ELR (cell line): ENCODE results near the gene JSRP1.

Source experiments
- DNase-seq: peaks from one replicate; pipeline ENCODE4 v3.0.0-alpha.2; 2015; ENCODE audit warnings: low read depth

The JSRP1 gene

DNA sequence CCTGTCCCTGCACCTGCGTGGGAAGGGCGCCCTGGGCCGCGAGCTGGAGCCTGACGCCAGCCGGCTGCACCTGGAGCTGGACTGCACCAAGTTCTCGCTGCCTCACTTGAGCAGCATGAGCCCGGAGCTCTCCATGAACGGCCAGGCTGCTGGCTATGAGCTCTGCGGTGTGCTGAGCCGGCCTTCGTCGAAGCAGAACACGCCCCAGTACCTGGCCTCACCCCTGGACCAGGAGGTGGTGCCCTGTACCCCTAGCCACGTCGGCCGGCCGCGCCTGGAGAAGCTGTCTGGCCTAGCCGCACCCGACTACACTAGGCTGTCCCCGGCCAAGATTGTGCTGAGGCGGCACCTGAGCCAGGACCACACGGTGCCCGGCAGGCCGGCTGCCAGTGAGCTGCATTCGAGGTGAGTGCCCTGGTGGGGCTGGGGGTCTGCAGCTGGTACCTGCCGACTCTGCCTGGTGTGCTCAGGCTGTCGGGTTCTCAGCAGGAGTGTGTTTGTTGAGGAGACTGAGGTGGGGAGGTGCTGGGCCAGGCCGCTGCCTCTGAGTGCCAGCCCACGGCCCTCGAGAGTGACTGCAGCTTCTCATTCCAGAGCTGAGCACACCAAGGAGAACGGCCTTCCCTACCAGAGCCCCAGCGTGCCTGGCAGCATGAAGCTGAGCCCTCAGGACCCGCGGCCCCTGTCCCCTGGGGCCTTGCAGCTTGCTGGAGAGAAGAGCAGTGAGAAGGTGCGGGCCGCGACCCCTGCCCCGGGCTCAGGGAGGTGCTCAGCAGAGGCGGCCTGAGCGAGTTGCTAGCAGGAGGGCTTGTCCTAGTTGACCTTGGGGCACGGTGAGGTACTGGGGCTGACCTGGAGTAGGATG, 39.6 kb downstream of the JSRP1 start:
- DNase-seq: no peak

DNA sequence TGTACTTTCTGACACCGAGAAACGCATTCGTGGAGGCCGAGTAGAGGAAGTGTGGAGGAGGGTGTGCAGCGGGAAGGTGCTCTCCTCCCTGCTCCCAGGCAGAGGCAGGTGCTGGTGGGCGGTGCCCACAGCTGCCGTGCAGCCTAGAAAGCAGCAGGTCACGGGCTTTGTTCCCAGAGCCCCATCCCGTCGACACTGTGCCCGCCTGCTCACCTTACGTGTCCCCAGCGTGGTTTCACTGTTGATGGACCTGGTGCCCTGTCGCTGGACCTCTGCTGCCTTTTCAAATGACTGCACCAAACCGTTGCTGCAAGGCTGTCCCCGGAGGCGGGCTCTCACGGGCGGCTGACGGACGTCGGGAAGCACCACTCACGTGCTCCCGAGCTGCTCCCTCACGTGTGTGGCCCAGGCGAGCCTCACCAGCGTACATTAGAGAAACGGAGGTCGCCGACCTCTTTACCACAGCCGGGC, 40.9 kb downstream of the JSRP1 start:
- no peak for DNase-seq

DNA sequence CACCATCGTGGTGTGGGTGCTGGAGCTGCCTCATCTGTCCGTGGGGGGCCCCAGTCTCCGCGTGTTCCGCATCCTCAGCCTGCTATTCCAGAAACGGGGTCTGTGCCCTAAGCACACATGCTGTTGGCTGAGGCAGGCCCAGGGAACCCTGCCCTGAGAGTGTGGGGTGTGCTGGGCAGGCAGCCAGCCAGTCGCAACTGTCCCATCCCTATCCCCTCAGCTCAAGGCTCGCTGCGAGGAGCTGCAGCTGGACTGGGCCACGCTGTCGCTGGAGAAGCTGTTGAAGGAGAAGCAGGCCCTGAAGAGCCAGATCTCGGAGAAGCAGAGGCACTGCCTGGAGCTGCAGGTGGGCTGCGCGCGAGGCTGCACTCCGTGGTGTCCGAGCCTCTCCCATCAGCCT, 42.0 kb downstream of the JSRP1 start:
- DNase-seq: no peak

DNA sequence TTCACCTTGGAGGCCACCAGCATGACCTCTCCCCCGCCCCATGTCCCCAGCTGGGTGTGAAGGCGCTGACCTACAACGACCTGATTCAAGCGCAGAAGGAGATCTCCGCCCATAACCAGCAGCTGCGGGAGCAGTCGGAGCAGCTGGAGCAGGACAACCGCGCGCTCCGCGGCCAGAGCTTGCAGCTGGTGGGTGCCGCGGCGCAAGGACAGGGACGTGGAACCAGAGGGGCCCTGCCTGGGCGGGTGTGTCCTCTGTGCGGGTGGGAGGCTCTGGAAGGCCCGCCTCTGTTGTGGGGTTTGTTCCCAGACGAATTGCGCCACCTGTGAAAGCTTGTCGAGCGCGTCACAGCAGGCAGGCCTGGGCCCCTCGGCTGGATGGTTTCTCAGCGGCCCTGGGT, 42.4 kb downstream of the JSRP1 start:
- no peak for DNase-seq

DNA sequence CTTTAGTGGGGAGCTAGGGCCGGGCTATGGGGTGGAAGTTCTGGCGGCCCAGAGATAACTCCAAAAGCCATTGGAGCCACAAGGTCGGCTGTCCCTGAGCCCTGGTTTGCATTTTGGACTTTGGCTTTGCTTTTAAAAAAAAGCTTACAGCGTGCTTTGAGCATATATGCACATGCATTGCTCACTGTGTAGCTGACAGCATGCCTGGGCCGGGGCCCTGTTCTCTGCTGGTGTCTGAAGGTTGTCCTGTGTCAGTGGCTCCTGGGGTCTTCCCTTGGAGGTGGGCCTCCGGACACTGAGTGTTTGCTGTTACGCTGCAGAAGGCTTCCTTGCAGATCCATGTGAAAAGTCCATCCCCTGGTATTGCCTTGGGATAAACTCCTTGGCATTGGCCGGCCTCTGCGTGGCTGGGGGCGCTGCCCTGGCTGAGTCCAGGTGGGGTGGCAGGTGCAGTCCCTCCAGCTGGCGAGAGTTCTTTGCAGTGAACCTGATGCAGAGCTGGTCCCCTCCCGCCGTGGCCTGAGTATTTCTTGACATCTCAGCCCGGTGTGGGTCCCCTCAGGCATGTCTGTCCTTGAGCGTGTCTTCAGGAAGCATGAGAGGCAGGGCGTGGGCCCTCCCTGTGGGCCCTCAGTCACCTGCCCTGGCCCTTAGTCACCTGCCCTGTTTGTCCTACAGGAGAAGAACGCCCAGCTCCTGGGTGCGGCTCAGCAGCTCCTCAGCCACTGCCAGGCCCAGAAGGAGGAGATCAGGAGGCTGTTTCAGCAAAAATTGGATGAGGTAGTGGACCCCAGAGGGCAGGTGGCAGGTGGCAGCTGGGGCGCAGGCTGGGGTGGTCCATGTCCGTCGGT, 43.1 kb downstream of the JSRP1 start:
- DNase-seq: no peak

DNA sequence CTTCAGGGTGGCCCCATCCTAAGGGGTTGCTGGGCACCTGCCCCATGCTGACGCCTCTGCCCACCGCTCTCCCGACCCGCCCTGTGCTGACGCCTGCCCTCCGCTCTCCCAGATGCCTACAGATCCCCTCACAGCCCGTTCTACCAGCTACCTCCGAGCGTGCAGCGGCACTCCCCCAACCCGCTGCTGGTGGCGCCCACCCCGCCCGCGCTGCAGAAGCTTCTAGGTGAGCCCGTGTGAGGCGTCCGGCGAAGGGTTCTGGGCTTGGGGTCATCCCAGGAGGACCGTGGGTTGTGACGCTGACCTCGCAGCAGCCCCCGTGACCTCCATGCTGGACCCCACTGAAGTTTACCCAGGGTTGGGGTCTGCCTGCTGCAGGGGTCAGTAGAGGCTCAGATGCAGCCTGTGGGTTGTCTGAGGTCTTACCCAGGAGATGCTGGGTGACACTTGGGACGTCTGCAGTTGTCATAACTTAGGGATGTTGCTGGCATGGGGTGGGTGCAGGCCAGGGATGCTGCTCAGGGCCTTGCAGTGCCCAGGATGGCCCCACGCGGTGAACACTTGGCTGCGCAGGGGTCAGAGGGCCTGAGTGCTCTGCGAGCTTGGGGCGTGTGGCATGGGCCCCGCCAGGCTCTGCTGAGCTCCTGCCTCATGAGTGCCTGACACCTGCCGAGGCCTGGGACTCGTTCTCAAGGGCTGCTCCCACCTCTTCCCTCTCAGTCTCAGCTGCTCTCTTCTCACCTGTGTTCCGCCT, 45.1 kb downstream of the JSRP1 start:
- DNase-seq: no peak

DNA sequence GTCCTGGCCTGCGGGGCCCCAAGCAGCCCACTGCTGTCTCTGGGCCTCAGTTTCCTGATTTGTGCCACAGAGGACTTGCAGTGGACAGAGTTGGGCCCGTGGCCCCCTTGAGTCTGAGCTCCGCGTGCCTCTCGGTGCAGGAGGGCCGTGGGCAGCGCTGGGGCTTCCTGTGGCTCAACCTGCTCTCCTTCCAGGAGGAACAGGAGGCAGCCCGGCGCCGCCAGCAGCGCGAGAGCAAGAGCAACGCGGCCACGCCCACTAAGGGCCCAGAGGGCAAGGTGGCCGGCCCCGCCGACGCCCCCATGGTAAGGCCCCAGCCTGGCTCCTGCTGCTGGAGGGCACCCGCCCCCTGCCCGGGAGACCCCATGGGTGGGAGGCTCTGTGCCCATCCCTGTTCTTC, 46.0 kb downstream of the JSRP1 start:
- DNase-seq: no peak

DNA sequence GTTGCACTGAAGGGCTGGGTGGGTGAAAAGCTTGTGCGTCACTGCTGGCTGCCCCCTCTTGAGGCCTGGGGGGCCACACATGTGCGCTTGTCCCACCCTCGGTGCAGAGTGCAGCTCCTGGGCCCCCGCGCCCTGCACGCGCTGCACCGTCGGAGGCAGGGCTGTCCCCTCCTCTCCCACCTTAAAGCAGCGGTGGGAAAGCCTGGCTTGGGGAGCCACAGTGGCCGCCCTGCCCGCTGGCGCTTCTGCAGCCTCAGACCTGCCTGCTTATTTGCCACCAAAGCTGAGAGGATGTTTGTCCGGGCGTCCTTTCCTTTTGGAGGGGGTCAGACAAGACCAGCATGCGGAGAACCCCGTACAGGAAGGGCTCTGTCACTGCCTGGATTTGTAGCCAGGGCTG, 46.8 kb downstream of the JSRP1 start:
- DNase-seq: no peak

DNA sequence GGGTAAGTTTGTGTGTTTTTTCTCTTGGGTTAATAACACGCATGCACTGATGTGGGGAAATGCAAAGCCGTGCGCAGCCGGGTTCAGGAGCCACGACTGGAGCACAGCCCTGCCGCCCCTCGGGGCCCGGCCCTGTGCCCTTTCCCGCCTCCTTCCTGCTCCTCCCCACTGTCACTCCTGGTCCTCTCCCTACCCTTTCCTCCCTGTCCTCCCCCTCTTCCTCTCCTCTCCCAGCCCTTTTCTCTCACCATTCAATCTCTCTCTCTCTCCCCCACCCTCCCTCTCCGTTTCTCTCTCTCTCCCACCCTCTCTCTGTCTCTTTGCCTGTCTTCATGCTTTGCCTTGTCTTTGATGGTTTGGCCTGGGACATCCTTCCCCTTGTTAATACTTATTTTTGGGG, 47.2 kb downstream of the JSRP1 start:
- DNase-seq: no peak

DNA sequence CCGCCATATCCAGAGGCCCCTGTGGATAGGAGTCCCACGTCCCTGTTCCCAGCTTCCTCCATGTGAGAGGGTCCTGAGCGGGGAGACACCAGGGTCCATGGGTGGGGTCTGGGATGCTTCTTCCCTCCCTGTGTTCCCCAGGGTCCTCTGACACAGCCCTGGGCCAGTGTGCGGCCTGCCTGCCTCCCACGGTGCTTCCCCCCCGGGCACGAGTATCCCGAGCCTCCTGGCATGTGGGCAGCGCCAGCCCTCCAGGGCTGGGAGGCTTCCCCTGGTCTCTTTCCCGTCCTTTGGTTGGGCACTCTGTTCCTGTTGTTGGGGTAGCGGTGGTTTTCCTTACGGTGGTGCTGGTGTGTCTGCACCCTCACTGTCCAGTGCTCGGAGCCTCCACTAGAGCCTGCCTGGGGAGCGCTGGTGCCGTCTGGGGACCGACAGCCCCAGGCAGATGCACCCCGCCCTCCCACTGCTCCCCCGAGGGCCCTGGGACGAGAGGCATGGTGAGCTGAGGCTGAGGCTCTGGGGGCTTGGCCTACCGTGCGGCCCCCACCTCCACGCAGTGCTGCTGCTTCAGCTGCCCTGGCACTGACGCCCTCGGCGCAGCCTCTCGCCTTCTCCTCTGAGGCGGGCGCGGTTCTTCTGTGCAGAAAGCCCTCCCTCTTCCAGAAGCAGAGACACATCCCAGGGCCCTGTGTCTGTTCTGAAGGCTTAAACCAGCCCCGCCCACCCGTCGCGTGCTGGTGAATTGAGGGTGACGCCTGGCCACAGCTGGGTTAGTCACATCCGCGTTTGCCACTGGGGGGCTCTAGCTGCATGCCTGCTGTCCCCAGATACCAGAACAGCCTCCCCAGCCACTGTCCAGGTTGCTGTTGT, 48.0 kb downstream of the JSRP1 start:
- DNase-seq: peak; percentile 95

DNA sequence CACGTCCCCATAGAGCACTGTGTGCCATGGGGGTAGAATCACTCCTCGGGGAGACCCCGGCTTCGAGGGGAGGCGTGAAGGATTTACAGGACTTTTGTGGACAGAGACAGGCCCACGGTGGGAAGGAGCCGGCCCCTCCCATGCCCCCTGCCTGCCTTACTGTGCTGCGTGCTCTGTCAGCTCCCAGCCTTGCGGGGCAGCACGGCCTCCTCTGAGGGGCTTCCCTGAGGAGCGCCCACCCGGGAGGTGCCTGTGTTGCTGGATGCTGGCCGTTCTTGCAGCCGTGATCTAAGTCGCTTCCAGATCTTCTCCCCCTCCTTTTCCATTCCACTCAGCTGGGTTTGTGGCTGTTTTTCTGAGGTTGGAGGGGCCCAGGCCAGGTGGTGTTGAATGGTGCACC, 49.2 kb downstream of the JSRP1 start:
- no peak for DNase-seq

DNA sequence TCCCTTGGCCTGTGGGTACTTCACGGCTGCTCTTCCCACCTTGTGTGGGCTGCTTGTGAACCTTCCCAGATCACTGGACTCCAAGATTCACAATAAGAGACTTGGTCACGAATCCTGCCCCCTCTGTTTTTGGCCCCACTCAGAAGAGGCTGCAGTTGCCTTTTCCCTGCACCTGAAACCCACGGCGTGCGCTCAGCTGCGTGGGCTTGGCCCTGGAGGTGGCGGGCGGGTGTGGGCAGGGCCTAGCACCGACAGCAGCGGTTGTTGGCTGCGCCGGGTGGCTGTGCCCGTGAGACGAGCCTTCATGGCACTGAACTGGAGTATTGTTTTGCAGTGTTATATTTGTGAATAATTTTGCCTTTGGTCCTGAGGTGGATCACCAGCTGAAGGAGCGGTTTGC, 53.9 kb downstream of the JSRP1 start:
- DNase-seq: no peak
